ENCODE data around the gene CSNK1E.

DNA sequence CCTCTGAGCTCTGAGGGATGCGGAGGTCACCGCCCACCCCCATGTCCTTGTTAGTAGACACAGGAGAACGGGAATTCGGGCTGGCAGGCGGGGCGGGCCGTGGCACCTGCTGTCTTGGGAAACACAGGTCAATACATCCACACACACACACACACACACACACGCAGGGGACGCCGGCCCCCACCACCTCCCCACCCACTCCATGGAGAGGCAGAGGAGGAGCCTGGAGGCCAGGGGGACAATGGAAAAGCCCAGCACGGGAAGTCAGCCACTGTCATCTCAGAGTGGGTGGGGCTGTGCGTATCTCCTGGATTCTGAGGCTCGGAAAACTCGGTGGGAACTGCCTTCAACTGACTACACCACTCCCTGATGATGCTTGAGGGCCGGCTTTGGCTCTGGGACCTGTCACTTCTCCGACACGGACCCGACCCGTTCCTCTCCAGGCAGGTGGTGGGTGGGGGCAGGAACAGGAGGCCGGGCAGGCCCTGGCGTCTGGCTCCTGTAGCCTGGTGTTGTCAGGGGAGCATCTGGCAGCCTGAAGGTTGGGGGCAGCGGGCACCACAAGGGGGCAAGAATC is 25.9 kb downstream of the CSNK1E start:
- no peak for TF ChIP-seq DPF2 (IDR thresholded peaks at IDR 0.05)
- no peak for TF ChIP-seq ZNF24 (IDR thresholded peaks at IDR 0.05)
- TF ChIP-seq, protein P1, sequence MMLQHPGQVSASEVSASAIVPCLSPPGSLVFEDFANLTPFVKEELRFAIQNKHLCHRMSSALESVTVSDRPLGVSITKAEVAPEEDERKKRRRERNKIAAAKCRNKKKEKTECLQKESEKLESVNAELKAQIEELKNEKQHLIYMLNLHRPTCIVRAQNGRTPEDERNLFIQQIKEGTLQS (IDR thresholded peaks at IDR 0.05; ENCODE audit: borderline replicate concordance, extremely low read depth, low read depth, low read length) = no peak
- no peak for TF ChIP-seq HDAC6 (IDR thresholded peaks at IDR 0.05; ENCODE audit: unreplicated experiment)
- peak; percentile 37; the same call in 1 of the 2 replicates for TF ChIP-seq POLR2A (IDR thresholded peaks at IDR 0.05; ENCODE audit: low read depth, low read length)
- TF ChIP-seq, protein P2, sequence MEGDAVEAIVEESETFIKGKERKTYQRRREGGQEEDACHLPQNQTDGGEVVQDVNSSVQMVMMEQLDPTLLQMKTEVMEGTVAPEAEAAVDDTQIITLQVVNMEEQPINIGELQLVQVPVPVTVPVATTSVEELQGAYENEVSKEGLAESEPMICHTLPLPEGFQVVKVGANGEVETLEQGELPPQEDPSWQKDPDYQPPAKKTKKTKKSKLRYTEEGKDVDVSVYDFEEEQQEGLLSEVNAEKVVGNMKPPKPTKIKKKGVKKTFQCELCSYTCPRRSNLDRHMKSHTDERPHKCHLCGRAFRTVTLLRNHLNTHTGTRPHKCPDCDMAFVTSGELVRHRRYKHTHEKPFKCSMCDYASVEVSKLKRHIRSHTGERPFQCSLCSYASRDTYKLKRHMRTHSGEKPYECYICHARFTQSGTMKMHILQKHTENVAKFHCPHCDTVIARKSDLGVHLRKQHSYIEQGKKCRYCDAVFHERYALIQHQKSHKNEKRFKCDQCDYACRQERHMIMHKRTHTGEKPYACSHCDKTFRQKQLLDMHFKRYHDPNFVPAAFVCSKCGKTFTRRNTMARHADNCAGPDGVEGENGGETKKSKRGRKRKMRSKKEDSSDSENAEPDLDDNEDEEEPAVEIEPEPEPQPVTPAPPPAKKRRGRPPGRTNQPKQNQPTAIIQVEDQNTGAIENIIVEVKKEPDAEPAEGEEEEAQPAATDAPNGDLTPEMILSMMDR (IDR thresholded peaks at IDR 0.05 in 2 of 3, conservative IDR thresholded peaks at IDR 0.05 in 1 of 3; ENCODE audit: control insufficient read depth in 2 of 3, extremely low read depth in 1 of 3, insufficient read depth in 1 of 3, low read depth in 3 of 3, low read length in 3 of 3) = no peak
- TF ChIP-seq TCF7 (IDR thresholded peaks at IDR 0.05; ENCODE audit: borderline replicate concordance) = no peak
